CD4-positive, alpha-beta T cell treated with Interleukin-15 for 4 hours (primary cell): ENCODE results near the gene SMG6.
A peak's percentile ranks its signal among the peaks of the same experiment; 100 is the strongest.
"Not testable (repeated sequence)": the region's sequence is repeated elsewhere in the genome, so short reads cannot be mapped to it uniquely, and the experiment has no call there.

Source experiments
- DNase-seq: peaks from one replicate; pipeline ENCODE4 v3.0.0-alpha.2; 2020; ENCODE audit warnings: low spot score

SMG6 gene

GRCh38 chr17:2304931-2305330 is 1.3 kb upstream of the SMG6 start:
- no peak for DNase-seq

GRCh38 chr17:2302778-2303203 is 794 bp downstream of the SMG6 start:
- DNase-seq: no peak

- DNase-seq: no peak
These were observed 3.8 kb downstream of the SMG6 start for GRCh38 chr17:2299756-2300155.

- DNase-seq: no peak
These were observed 4.4 kb downstream of the SMG6 start for GRCh38 chr17:2299136-2299535.

- no peak for DNase-seq
These were observed 6.6 kb downstream of the SMG6 start for GRCh38 chr17:2297023-2297422.

DNA sequence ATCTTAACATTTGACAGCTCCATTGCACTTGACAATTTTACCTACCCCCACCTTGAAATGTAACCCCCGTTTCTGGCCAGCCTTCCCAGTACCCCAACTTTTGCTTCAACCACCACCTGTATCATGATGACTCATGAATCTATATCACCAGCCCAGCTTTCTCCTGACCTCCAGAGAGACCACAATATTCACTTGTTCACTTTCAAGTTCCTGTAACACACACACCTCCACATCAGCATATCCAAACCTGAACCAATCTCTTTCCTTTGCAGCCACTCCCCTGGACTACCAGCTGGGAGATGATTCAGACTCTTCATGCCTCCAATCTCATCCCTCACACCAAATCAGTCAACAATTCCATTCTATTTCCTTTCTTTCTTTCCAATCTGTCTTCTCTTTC is 8.0 kb downstream of the SMG6 start:
- no peak for DNase-seq

GRCh38 chr17:2292100-2292499 is 11.5 kb downstream of the SMG6 start:
- DNase-seq: no peak

GRCh38 chr17:2289878-2290478 is 13.6 kb downstream of the SMG6 start:
- no peak for DNase-seq

GRCh38 chr17:2283302-2283701 is 20.3 kb downstream of the SMG6 start:
- no peak for DNase-seq

DNA sequence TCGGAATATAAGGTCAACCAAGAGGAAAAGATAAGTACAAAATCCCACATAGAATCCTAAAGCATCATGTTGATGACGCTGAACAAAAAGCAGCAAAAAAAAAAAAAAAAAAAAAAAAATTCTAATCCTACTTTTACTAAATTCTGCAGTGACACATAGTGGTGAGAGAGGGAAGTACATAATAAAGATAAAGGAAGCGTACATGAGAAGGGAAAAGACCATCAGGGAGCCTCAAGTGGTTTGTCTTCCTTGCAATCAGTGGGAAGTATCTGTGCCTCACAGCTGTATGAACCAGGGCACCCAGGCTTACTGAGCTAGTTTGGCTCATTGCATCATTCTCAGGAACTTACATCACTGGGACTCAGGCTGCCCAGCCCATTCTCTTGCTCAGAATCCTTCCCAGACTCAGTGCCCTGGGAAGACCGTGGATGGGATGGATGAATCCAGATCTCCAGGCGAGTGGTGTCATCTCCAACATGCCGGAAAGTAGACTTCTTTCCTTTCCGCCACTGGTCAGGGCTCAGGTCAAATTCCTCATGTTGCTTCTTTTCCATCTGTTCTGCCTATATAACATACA is 21.2 kb downstream of the SMG6 start:
- DNase-seq: peak; percentile 62

GRCh38 chr17:2279707-2280106 is 23.9 kb downstream of the SMG6 start:
- no peak for DNase-seq

DNA sequence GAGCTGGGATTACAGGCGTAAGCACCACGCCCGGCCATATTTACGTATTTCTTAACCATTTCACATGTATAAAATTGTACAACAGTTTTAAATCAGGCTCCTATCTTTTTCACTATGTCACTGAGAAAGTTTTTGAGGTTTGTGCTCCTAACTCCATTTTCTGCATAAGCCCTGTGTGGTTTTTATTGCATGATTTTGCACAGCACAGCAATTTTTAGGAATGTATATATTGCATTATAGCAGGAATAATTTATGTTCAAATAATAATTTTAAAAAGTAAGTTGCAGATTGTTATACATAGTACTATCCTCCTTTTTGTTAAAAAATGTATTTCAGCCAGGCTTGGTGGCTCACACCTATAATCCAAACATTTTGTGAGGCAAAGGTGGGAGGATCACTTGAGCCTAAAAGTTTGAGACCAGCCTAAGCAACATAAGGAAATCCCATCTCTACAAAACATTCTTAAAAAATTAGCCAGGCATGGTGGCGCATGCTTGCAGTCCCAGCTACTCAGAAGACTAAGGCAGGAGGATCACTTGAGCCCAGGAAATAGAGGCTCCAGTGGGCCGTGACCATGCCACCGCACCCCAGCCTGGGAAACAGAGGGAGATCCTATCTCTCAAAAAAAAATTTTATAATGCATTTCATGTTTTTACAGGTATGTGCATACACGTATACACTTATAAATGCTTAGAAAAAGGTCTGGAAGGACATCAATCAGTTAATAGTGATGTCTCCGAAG is 26.0 kb downstream of the SMG6 start:
- no peak for DNase-seq

- no peak for DNase-seq
These were observed 27.9 kb downstream of the SMG6 start for GRCh38 chr17:2275722-2276121.

DNA sequence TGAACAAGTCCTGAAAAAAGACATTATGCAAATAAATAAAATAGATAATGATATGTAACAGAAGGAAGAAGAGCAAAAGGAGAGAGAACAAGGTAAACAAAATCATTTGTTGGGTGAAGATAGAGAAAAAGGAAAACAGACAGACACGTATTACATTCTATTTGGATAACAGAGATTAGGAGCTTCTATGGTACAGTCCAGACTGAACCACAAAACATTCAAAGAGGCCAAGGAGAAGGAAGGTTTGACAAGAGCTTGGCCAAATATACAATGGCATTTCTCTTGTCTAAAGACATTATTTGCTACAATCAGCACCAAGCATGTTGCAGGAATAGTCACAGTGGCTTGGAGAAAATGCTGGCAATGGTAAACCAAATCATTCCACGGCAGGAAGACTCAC is 29.2 kb downstream of the SMG6 start:
- no peak for DNase-seq

GRCh38 chr17:2271985-2272702 is 31.4 kb downstream of the SMG6 start:
- DNase-seq: no peak

DNA sequence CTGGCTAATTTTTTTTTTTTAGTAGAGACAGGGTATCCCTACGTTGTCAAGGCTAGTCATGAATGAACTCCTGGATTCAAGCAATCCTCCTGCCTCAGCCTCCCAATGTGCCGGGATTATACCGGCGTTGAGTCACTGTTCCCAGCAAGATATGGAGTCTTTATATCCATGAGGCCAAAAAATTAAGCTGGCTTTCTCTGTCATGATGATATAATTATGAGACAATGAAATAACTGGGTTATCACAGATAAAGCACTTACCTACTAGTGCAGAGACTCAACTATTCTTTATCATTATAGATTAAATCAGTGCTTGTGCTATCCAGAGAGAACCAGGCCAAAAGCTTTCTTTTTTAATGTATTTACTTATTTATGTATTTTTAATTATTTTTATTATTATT is 36.2 kb downstream of the SMG6 start:
- no peak for DNase-seq

DNA sequence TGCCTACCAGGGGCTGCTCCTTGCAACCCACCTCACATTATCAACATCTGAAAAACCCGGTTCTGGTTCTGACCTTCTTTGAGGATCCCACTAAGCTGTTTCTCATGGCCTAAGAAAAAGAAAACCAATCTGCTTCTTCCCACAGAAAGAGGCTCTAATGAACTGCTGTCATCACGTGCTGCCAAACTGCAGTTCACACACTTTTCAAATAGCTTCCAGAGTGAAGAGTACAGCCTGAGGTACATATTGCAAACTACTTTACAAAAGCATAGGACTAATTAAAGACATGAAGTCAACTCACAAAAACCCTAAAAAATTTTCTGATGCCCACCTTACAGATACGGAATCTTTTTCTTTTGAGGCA is 36.7 kb downstream of the SMG6 start:
- DNase-seq: no peak

DNA sequence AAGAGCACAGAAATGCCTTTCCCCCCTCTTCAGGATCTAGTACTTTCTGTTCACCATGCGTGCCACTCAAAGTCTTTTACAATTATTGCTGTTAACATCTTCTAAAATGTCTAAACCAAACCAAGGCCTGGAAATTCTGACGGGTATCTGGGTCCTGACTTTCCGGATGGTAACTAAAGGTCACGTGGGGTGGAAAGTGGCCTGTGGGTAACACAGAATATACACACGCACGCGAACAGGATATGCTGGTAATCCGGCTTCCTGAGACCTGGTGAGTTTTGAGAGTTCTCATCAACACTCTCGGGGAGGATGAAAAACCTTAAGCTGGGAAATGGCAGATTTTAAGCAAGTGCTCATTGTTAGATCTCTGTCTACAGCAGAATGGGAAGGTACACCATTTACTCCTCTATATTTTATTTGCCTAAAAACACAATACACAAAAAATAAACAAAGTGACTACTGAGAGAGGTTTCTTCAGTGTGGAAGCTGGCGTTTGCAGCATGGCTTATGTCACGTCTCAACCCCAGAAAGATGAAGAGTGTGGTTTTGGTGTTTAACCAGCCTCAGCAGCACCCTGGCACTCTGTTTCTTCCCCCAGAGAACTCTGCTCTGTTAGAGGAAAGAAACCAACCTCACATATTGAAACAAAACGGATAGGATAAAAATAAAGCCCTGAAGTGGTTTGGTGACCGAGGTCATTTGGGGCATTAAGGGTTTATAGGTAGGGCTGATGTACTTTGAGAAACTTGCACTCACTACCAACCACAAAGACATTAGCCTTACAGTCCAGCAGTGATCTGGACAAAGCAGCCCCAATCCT is 37.3 kb downstream of the SMG6 start:
- peak; percentile 83 for DNase-seq

DNA sequence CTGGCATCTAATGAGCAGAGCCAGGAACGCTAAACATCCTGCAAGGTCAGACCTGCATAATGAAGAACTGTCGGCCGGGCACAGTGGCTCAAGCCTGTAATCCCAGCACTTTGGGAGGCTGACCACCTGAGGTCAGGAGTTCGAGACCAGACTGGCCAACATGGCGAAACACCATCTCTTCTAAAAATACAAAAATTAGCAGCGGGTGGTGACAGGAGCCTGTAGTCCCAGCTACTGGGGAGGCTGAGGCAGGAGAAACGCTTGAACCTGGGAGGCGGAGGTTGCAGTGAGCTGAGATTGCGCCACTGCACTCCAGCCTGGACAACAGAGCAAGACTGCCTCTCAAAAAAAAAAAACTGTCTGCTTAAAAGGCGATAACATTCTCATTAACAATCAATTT is 38.4 kb downstream of the SMG6 start:
- DNase-seq: not testable (repeated sequence)

GRCh38 chr17:2264067-2264860 is 39.3 kb downstream of the SMG6 start:
- no peak for DNase-seq
